B cell (primary cell): Measurements from ENCODE around the gene TNNT1. TPM values are rescaled to one million over a fixed set of nuclear protein-coding genes. Genes with fewer than 3 reads are reported as not detected.

Source experiments
- ATAC-seq: fragments of 200-7000 bp; cut with Tn5 transposase; one replicate; pipeline ENCODE4 v1.10.0; 2021; ENCODE audit warnings: low read depth, mild to moderate bottlenecking, moderate number of reproducible peaks, moderate library complexity
- CTCF ChIA-PET: fragments of 350-600 bp; sonication (Branson Sonifier 250); formaldehyde crosslinking; loops from one replicate; lab custom pipeline; 2021; ENCODE audit warnings: antibody characterized with exemption, inconsistent platforms; lab: Charles Lee
- POLR2A ChIA-PET: fragments of 350-600 bp; sonication (Branson Sonifier 250); formaldehyde crosslinking; loops from one replicate; lab custom pipeline; 2021; ENCODE audit warnings: antibody characterized with exemption; lab: Charles Lee
- DNase-seq: peaks from one replicate; pipeline ENCODE4 v3.0.0; 2013
- H2AFZ ChIP-seq: 2 replicates; pipeline ENCODE4 v1.6.1; 2012; ENCODE audit warnings: mild to moderate bottlenecking, low read depth, low read length; ENCODE audit not compliant: insufficient read depth, poor library complexity, severe bottlenecking
- H3K27ac ChIP-seq, 2 donors: 1 replicate in 1 of 2; 2 replicates in 1 of 2; pipeline ENCODE4 v1.5.1; 2012 to 2013; ENCODE audit warnings: low read length in 2 of 2, mild to moderate bottlenecking in 2 of 2, moderate library complexity in 1 of 2
- H3K27me3 ChIP-seq, 4 experiments: fragments of 200-600 bp in 1 of 4; sonication (generic) in 1 of 4; replicated peaks in 1 of 4; 1 replicate in 2 of 4; 2 replicates in 2 of 4; pipeline versions ENCODE4 v1.6.1 to v1.7.0; 2013 to 2016; ENCODE audit warnings: low read length in 3 of 4, mild to moderate bottlenecking in 2 of 4, mixed read lengths in 1 of 4, moderate library complexity in 1 of 4; ENCODE audit not compliant: insufficient read depth in 4 of 4, control insufficient read depth in 3 of 4; ENCODE audit errors: control extremely low read depth in 1 of 4
- H3K36me3 ChIP-seq, 2 experiments: replicated peaks in 1 of 2; 1 replicate in 1 of 2; 2 replicates in 1 of 2; pipeline versions ENCODE4 v1.6.1 to v1.7.1; 2013; ENCODE audit warnings: low read length in 1 of 2; ENCODE audit not compliant: insufficient read depth in 2 of 2, control insufficient read depth in 1 of 2; ENCODE audit errors: control extremely low read depth in 1 of 2, extremely low read depth in 1 of 2
- H3K4me1 ChIP-seq, 2 donors: fragments of 200-600 bp in 1 of 2; sonication (generic) in 1 of 2; 1 replicate in 1 of 2; 2 replicates in 1 of 2; pipeline versions ENCODE4 v1.5.1 to v1.6.1; 2013 to 2017; ENCODE audit warnings: low read length in 2 of 2; ENCODE audit not compliant: control insufficient read depth in 2 of 2, insufficient read depth in 2 of 2
- H3K4me2 ChIP-seq: replicated peaks from 2 replicates; pipeline ENCODE3; 2012; ENCODE audit warnings: mild to moderate bottlenecking, low read depth, low read length; ENCODE audit not compliant: poor library complexity, severe bottlenecking
- H3K4me3 ChIP-seq, 5 experiments: fragments of 200-600 bp in 1 of 5; sonication (generic) in 1 of 5; 1 replicate in 3 of 5; 2 replicates in 2 of 5; pipeline versions ENCODE4 v1.5.1 to v1.7.0; 2011 to 2016; ENCODE audit warnings: low read length in 4 of 5, mild to moderate bottlenecking in 4 of 5, low read depth in 2 of 5, control low read depth in 1 of 5, moderate library complexity in 1 of 5; ENCODE audit not compliant: insufficient read depth in 1 of 5; ENCODE audit errors: control extremely low read depth in 1 of 5, extremely low read depth in 1 of 5
- H3K79me2 ChIP-seq: fragments of 200-600 bp; sonication (generic); one replicate; pipeline ENCODE4 v1.6.0; 2016; ENCODE audit warnings: low read length; ENCODE audit not compliant: control insufficient read depth, insufficient read depth
- H3K9ac ChIP-seq: fragments of 200-600 bp; sonication (generic); 2 replicates; pipeline ENCODE4 v1.6.1; 2017; ENCODE audit warnings: mild to moderate bottlenecking, low read length, moderate library complexity
- H3K9me3 ChIP-seq, 3 donors: one replicate each; pipeline versions ENCODE4 v1.6.1 to v1.7.1; 2013; ENCODE audit warnings: low read length in 2 of 3; ENCODE audit not compliant: control insufficient read depth in 2 of 3, insufficient read depth in 1 of 3; ENCODE audit errors: control extremely low read depth in 1 of 3
- H4K20me1 ChIP-seq: 2 replicates; pipeline ENCODE4 v1.6.0; 2012; ENCODE audit warnings: mild to moderate bottlenecking, low read length; ENCODE audit not compliant: insufficient read depth, control insufficient read depth, poor library complexity, severe bottlenecking
- H3K27ac Mint-ChIP-seq: one replicate; pipeline ENCODE4 v1.8.0; 2021; ENCODE audit warnings: mixed read lengths
- H3K27me3 Mint-ChIP-seq: one replicate; pipeline ENCODE4 v1.8.0; 2021; ENCODE audit warnings: mixed read lengths
- H3K4me1 Mint-ChIP-seq: one replicate; pipeline ENCODE4 v1.8.0; 2021; ENCODE audit warnings: mixed read lengths
- H3K4me3 Mint-ChIP-seq: one replicate; pipeline ENCODE4 v1.8.0; 2021; ENCODE audit warnings: mixed read lengths
- H3K9me3 Mint-ChIP-seq: one replicate; pipeline ENCODE4 v1.8.0; 2022; ENCODE audit warnings: mixed read lengths; ENCODE audit not compliant: insufficient read depth
- CTCF ChIP-seq: fragments of 200-600 bp; IDR thresholded peaks from one replicate; pipeline ENCODE4 v1.8.0; 2022; ENCODE audit warnings: antibody characterized with exemption, mild to moderate bottlenecking
- EZH2 ChIP-seq: IDR thresholded peaks from 2 replicates; pipeline ENCODE4 v1.6.1; 2012; ENCODE audit warnings: borderline replicate concordance, low read depth, mild to moderate bottlenecking, moderate library complexity, low read length; ENCODE audit not compliant: insufficient read depth, poor library complexity, severe bottlenecking
- WGBS: methylation state at CpG from one replicate; pipeline ENCODE4 v1.1.5; 2013; ENCODE audit warnings: missing lambda C conversion rate; ENCODE audit not compliant: insufficient coverage; 5-methylcytosine and 5-hydroxymethylcytosine counted together
- intact Hi-C: fragments of 100-400 bp; cut with micrococcal nuclease; formaldehyde crosslinking; loops from one replicate; pipeline ENCODE4 v1.10.0; 2022
- polyA plus RNA-seq: library from polyadenylated mRNA; depleted of rRNA; stranded (reverse); fragments of >200 nt; gene quantifications from 2 replicates; pipeline ENCODE4 v1.2.3, GENCODE V29; 2012
- total RNA-seq, 2 donors: library from RNA; stranded (reverse); fragments of 120-200 nt in 1 of 2; gene quantifications; 1 replicate in 1 of 2; 2 replicates in 1 of 2; pipeline versions ENCODE4 v1.2.3 to v1.2.4, GENCODE V29; 2013 to 2022

TNNT1 gene
- total and polyA plus RNA-seq, 2 donors (not counting 1 experiment from before 2014, with no cell fraction given): not detected

- no peak for ATAC-seq
Measured at GRCh38 chr19:55171440-55171839, 22.4 kb upstream of the TNNT1 start.

GRCh38 chr19:55169136-55169535 lies 20.1 kb upstream of the TNNT1 start:
- peaks cover 22% of the 10 kb centered on the region for H3K4me1 Mint-ChIP-seq
- WGBS: 65% methylated on average over 3 of the region's 4 CpGs
- ATAC-seq (no peak), DNase-seq (no peak)
- CTCF ChIA-PET: no interaction called here
- Histone ChIP-seq H3K4me3 (no peak overlapping the region), H3K36me3 (no peaks in the 10 kb centered on the region), H3K4me1 (peaks cover 27 to 34% of the 10 kb centered on the region in 2 donors), H4K20me1 (no peaks in the 10 kb centered on the region), H3K9ac (no peak overlapping the region), H3K9me3 (peaks cover 0 to 41% (median 1%) of the 10 kb centered on the region in 3 donors), H3K27me3 (peaks cover 0 to 76% (median 35%) of the 10 kb centered on the region in 4 experiments), H3K4me2 (no peak overlapping the region), H3K79me2 (no peaks in the 10 kb centered on the region), H2AFZ (no peak overlapping the region), H3K27ac (no peak overlapping the region)
- TF ChIP-seq EZH2: no peak
- no peak for TF ChIP-seq CTCF
- H3K4me3 Mint-ChIP-seq: no peak overlapping the region
- POLR2A ChIA-PET: no interaction called here
- H3K27ac Mint-ChIP-seq: no peak overlapping the region
- intact Hi-C loops: no loop called here
- peaks cover 4% of the 10 kb centered on the region for H3K9me3 Mint-ChIP-seq
- H3K27me3 Mint-ChIP-seq: peaks cover 68% of the 10 kb centered on the region

More at GRCh38 chr19:55171440-55171839, 22.4 kb upstream of the TNNT1 start:
- POLR2A ChIA-PET: interaction anchor here (0.6 kb wide), 1 partner anchor 25 kb away, joined by 4 read pairs; no protein-coding TSS in a partner anchor
- Histone ChIP-seq H3K4me2 (no peak overlapping the region), H4K20me1 (no peaks in the 10 kb centered on the region), H3K27me3 (peaks cover 0 to 85% (median 47%) of the 10 kb centered on the region in 4 experiments), H2AFZ (no peak overlapping the region), H3K36me3 (no peaks in the 10 kb centered on the region), H3K4me1 (peaks cover 27 to 40% of the 10 kb centered on the region in 2 donors), H3K79me2 (no peaks in the 10 kb centered on the region), H3K9me3 (peaks cover 0 to 51% (median 12%) of the 10 kb centered on the region in 3 donors), H3K27ac (no peak overlapping the region), H3K9ac (no peak overlapping the region), H3K4me3 (no peak overlapping the region)
- intact Hi-C loops: no loop called here
- Mint-ChIP-seq H3K9me3 (peaks cover 4% of the 10 kb centered on the region), H3K4me3 (no peak overlapping the region), H3K27ac (no peak overlapping the region), H3K4me1 (peaks cover 23% of the 10 kb centered on the region), H3K27me3 (peaks cover 72% of the 10 kb centered on the region)
- TF ChIP-seq CTCF: no peak
- TF ChIP-seq EZH2: no peak
- WGBS: 83% methylated on average over 2 of the region's 5 CpGs
- no peak for DNase-seq
- CTCF ChIA-PET: no interaction called here
